ENCODE results near the gene SNX17. TPM values are rescaled to one million over a fixed set of nuclear protein-coding genes. Genes with fewer than 3 reads are reported as not detected.

Gene SNX17
- total and polyA plus RNA-seq, 2 of the 13 experiments (the other 11 are each of a cell fraction or from before 2014, with no cell fraction given), result 75.0 to 109 TPM

- TF ChIP-seq ZNF337 (CRISPR knock-in tag; IDR thresholded peaks at IDR 0.05; ENCODE audit: borderline replicate concordance, low read depth), result no peak
- peak; percentile 98 for TF ChIP-seq CREB1 (IDR thresholded peaks at IDR 0.05)
- peak; percentile 99 for TF ChIP-seq CREB1 (CRISPR knock-in tag; IDR thresholded peaks at IDR 0.05)
- peak; percentile 17; the same call in 1 of the 2 replicates for TF ChIP-seq RFX5 (IDR thresholded peaks at IDR 0.05; ENCODE audit: low read depth, low read length)
- TF ChIP-seq ZNF646 (CRISPR knock-in tag; IDR thresholded peaks at IDR 0.05), result no peak
- TF ChIP-seq ZNF207 (IDR thresholded peaks at IDR 0.05; ENCODE audit: borderline replicate concordance), result no peak
- peak; percentile 87 for TF ChIP-seq SMAD3 (CRISPR knock-in tag; IDR thresholded peaks at IDR 0.05)
- no peak for TF ChIP-seq GLMP (CRISPR knock-in tag; IDR thresholded peaks at IDR 0.05; ENCODE audit: borderline replicate concordance)
- peak; percentile 41 for TF ChIP-seq ZNF891 (CRISPR knock-in tag; IDR thresholded peaks at IDR 0.05)
- TF ChIP-seq, protein P1, sequence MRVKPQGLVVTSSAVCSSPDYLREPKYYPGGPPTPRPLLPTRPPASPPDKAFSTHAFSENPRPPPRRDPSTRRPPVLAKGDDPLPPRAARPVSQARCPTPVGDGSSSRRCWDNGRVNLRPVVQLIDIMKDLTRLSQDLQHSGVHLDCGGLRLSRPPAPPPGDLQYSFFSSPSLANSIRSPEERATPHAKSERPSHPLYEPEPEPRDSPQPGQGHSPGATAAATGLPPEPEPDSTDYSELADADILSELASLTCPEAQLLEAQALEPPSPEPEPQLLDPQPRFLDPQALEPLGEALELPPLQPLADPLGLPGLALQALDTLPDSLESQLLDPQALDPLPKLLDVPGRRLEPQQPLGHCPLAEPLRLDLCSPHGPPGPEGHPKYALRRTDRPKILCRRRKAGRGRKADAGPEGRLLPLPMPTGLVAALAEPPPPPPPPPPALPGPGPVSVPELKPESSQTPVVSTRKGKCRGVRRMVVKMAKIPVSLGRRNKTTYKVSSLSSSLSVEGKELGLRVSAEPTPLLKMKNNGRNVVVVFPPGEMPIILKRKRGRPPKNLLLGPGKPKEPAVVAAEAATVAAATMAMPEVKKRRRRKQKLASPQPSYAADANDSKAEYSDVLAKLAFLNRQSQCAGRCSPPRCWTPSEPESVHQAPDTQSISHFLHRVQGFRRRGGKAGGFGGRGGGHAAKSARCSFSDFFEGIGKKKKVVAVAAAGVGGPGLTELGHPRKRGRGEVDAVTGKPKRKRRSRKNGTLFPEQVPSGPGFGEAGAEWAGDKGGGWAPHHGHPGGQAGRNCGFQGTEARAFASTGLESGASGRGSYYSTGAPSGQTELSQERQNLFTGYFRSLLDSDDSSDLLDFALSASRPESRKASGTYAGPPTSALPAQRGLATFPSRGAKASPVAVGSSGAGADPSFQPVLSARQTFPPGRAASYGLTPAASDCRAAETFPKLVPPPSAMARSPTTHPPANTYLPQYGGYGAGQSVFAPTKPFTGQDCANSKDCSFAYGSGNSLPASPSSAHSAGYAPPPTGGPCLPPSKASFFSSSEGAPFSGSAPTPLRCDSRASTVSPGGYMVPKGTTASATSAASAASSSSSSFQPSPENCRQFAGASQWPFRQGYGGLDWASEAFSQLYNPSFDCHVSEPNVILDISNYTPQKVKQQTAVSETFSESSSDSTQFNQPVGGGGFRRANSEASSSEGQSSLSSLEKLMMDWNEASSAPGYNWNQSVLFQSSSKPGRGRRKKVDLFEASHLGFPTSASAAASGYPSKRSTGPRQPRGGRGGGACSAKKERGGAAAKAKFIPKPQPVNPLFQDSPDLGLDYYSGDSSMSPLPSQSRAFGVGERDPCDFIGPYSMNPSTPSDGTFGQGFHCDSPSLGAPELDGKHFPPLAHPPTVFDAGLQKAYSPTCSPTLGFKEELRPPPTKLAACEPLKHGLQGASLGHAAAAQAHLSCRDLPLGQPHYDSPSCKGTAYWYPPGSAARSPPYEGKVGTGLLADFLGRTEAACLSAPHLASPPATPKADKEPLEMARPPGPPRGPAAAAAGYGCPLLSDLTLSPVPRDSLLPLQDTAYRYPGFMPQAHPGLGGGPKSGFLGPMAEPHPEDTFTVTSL (CRISPR knock-in tag; IDR thresholded peaks at IDR 0.05; ENCODE audit: borderline replicate concordance), result peak; percentile 41; the same call in 1 of the 2 replicates
- no peak for TF ChIP-seq ATF5 (CRISPR knock-in tag; IDR thresholded peaks at IDR 0.05; ENCODE audit: low read depth)
- peak; percentile 70; the same call in 1 of the 2 replicates for TF ChIP-seq HINFP (CRISPR knock-in tag; IDR thresholded peaks at IDR 0.05; ENCODE audit: low read depth)
Observed at GRCh38 chr2:27356382-27357181, 13.8 kb upstream of the SNX17 start, which contains the start of gene GTF3C2 (continued).

Data from HepG2 (cell line).